ENCODE data around the gene RENBP.

Gene RENBP

GRCh38 chrX:153938226-153938786 is 6.1 kb downstream of the RENBP start:
- TF ChIP-seq EZH2 (IDR thresholded peaks at IDR 0.05) (no peak), POLR2AphosphoS5 (IDR thresholded peaks at IDR 0.05; ENCODE audit: borderline replicate concordance, low read depth, low read length) (no peak), FOXP2 (optimal IDR thresholded peaks at IDR 0.05; ENCODE audit: control extremely low read depth, extremely low read length, insufficient read depth) (no peak)
- H3K9ac ChIP-seq (ENCODE audit: insufficient read length) = no peak overlapping the region
- DNase-seq (ENCODE audit: low read depth, low spot score) = no peak

DNA sequence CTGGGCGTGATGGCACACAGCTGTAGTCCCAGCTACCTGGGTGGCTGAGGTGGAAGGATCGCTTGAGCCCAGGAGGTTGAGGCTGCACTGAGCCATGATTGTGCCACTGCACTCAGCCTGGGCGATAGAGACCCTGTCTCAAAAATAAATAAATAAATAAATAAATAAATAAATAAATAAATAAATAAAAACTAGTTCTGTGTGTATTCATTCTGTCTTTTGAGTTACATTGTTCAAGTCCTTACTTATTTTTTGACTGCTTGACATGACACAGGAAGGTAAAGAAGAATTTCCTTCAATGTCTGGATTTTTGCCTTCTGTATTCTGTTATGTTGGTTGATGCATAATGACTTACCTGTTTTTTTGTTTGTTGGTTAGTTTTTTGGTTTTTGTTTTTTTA is 7.4 kb downstream of the RENBP start:
- H3K9me3 ChIP-seq (ENCODE audit: low read depth, low read length) = no peaks in the 10 kb centered on the region
- TF ChIP-seq POLR2AphosphoS5 (IDR thresholded peaks at IDR 0.05; ENCODE audit: borderline replicate concordance, low read depth, low read length) = no peak
- no peak for TF ChIP-seq FOXP2 (optimal IDR thresholded peaks at IDR 0.05; ENCODE audit: control extremely low read depth, extremely low read length, insufficient read depth)
- TF ChIP-seq EZH2 (IDR thresholded peaks at IDR 0.05) = no peak
- no peak for DNase-seq (ENCODE audit: low read depth, low spot score)

More at GRCh38 chrX:153938226-153938786, 6.1 kb downstream of the RENBP start:
- Histone ChIP-seq H3K27ac (no peak overlapping the region), H3K4me3 (no peak overlapping the region), H3K9me3 (ENCODE audit: low read depth, low read length) (no peaks in the 10 kb centered on the region), H3K36me3 (ENCODE audit: insufficient read depth, low read length) (no peaks in the 10 kb centered on the region)

DNA sequence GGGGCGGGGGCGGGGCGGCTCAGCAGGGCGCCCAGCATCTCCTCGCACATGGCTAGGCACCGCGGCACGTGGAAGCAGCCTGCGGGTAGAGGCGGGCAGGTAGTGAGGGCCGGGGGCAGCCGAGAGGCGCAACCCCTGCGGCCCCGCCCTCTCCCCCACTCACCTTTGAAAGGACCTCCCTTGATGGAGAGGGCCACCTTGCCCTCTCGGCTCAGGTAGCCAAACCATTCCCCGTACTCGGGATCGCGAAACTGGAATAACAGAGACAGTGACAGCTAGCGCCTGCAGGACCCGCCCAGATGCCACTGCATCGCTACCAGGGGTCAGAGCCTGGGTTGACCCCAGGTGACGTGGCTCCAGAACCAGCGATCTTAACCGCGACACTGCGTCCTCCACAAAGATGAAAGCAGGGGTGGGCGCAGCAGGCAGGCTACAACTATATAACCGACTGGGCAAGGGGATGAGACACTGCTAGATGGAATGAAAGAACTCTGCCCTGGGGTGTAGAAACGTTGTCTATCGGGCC is 9.1 kb downstream of the RENBP start:
- no peaks in the 10 kb centered on the region for H3K9me3 ChIP-seq (ENCODE audit: low read depth, low read length)
- H3K9ac ChIP-seq (ENCODE audit: insufficient read length) = no peak overlapping the region
- DNase-seq (ENCODE audit: low read depth, low spot score) = no peak
- peak overlapping the region; percentile 60 for H3K4me3 ChIP-seq
- no peak overlapping the region for H3K27ac ChIP-seq
- TF ChIP-seq FOXP2 (optimal IDR thresholded peaks at IDR 0.05; ENCODE audit: control extremely low read depth, extremely low read length, insufficient read depth) (no peak), POLR2AphosphoS5 (IDR thresholded peaks at IDR 0.05; ENCODE audit: borderline replicate concordance, low read depth, low read length) (no peak), EZH2 (IDR thresholded peaks at IDR 0.05) (no peak)
- peaks cover 5% of the 10 kb centered on the region; the same call in 1 of the 2 replicates for H3K36me3 ChIP-seq (ENCODE audit: insufficient read depth, low read length)

More for the DNA sequence above, 7.4 kb downstream of the RENBP start:
- no peak overlapping the region for H3K27ac ChIP-seq
- no peak overlapping the region for H3K4me3 ChIP-seq
- H3K36me3 ChIP-seq (ENCODE audit: insufficient read depth, low read length) = peaks cover under 1% of the 10 kb centered on the region; the same call in 1 of the 2 replicates
- no peak overlapping the region for H3K9ac ChIP-seq (ENCODE audit: insufficient read length)

DNA sequence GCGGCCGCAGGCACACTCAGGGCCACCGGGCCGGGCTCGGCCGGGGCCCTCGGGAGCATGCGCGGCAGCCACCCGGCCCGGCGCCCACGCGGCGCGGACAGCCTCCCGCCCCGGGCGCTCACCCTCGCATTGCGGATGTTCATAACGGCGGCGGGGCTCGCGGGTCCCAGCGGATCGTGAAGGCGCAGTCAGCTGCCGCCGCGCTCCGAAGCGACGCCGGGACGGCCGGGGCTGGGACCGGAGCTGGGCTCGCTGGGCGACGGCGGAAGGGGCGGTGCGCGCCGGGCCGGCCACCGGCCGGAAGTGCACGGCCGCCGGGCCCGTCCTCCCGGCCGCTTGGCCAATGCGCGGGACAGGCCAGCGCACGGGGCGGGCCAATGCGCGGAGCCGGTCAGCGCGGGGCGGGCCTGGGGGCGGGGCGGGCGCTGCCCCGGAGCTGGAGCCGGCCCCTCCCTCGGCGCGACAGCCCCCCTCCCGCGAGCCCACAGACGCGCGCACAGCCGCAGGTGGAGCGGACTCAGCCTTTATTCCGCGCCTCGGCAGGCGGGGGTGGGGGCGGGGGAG is 9.6 kb downstream of the RENBP start, which contains the start of gene NAA10:
Gene NAA10, minus strand, starts transcription at position 276 of the 564 bp plus-strand sequence. Its CDS starts 133 bp downstream, at position 143.
- DNase-seq (ENCODE audit: low read depth, low spot score) = no peak
- peak within 1 kb of the TSS; percentile 50 for H3K27ac ChIP-seq

DNA sequence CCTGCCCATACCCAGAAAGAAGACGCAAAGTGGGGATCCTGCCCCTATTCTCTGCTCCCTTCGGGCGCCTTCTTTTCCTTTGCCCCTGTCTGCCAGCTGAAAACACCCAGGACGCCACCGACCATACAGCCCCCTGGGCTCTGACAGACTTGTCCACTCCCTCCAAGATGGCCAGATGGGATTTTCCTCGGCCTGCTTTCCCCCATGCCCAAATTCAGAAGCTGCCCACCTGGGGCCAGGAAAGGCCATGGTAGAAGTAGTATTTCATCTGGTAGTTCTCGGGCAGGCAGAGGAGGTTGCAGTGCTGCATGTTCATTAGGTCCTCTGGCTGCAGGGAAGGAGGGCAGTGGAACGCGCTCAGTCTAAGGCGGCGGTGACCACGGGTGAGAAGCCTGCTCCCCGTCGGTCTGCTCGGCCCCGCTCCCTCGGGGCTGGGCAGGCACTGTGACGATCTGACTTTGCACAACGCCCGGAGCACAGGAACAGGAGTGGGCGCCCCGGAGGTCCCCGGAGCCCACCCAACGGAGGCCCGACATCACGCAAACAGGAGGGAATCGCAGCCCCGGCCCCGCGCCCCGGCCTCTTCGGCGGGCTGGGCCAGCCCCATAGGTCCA is 10.2 kb downstream of the RENBP start:
- H3K27ac ChIP-seq = peak overlapping the region; percentile 50
- no peak for DNase-seq (ENCODE audit: low read depth, low spot score)
- no peaks in the 10 kb centered on the region for H3K9me3 ChIP-seq (ENCODE audit: low read depth, low read length)
- H3K9ac ChIP-seq (ENCODE audit: insufficient read length) = peak overlapping the region; percentile 68
- peaks cover 5% of the 10 kb centered on the region; the same call in 1 of the 2 replicates for H3K36me3 ChIP-seq (ENCODE audit: insufficient read depth, low read length)
- TF ChIP-seq FOXP2 (optimal IDR thresholded peaks at IDR 0.05; ENCODE audit: control extremely low read depth, extremely low read length, insufficient read depth) (no peak), POLR2AphosphoS5 (IDR thresholded peaks at IDR 0.05; ENCODE audit: borderline replicate concordance, low read depth, low read length) (no peak), EZH2 (IDR thresholded peaks at IDR 0.05) (no peak)
- peak overlapping the region; percentile 76 for H3K4me3 ChIP-seq

More for the DNA sequence above, 9.6 kb downstream of the RENBP start, which contains the start of gene NAA10:
- Histone ChIP-seq H3K36me3 (ENCODE audit: insufficient read depth, low read length) (peaks cover 5% of the 10 kb centered on the region; the same call in 1 of the 2 replicates), H3K9me3 (ENCODE audit: low read depth, low read length) (no peaks in the 10 kb centered on the region), H3K4me3 (peak within 1 kb of the TSS; percentile 76), H3K9ac (ENCODE audit: insufficient read length) (peak within 1 kb of the TSS; percentile 68)
- TF ChIP-seq EZH2 (IDR thresholded peaks at IDR 0.05) (no peak), POLR2AphosphoS5 (IDR thresholded peaks at IDR 0.05; ENCODE audit: borderline replicate concordance, low read depth, low read length) (peak; percentile 22; the same call in 1 of the 2 replicates), FOXP2 (optimal IDR thresholded peaks at IDR 0.05; ENCODE audit: control extremely low read depth, extremely low read length, insufficient read depth) (no peak)

- Histone ChIP-seq H3K27ac (no peak overlapping the region), H3K4me3 (peak overlapping the region; percentile 76), H3K9ac (ENCODE audit: insufficient read length) (peak overlapping the region; percentile 68), H3K36me3 (ENCODE audit: insufficient read depth, low read length) (peaks cover 5% of the 10 kb centered on the region; the same call in 1 of the 2 replicates), H3K9me3 (ENCODE audit: low read depth, low read length) (no peaks in the 10 kb centered on the region)
- TF ChIP-seq FOXP2 (optimal IDR thresholded peaks at IDR 0.05; ENCODE audit: control extremely low read depth, extremely low read length, insufficient read depth) = no peak
- no peak for DNase-seq (ENCODE audit: low read depth, low spot score)
Observed at GRCh38 chrX:153933748-153934147, 10.7 kb downstream of the RENBP start.

- Histone ChIP-seq H3K9ac (ENCODE audit: insufficient read length) (no peak overlapping the region), H3K36me3 (ENCODE audit: insufficient read depth, low read length) (peaks cover 5% of the 10 kb centered on the region; the same call in 1 of the 2 replicates), H3K4me3 (no peak overlapping the region), H3K27ac (no peak overlapping the region), H3K9me3 (ENCODE audit: low read depth, low read length) (no peaks in the 10 kb centered on the region)
- no peak for TF ChIP-seq EZH2 (IDR thresholded peaks at IDR 0.05)
- TF ChIP-seq POLR2AphosphoS5 (IDR thresholded peaks at IDR 0.05; ENCODE audit: borderline replicate concordance, low read depth, low read length) = no peak
- no peak for TF ChIP-seq FOXP2 (optimal IDR thresholded peaks at IDR 0.05; ENCODE audit: control extremely low read depth, extremely low read length, insufficient read depth)
- DNase-seq (ENCODE audit: low read depth, low spot score) = no peak
Observed at GRCh38 chrX:153932220-153932915, 12.1 kb downstream of the RENBP start.

GRCh38 chrX:153931748-153932147 is 12.7 kb downstream of the RENBP start:
- no peak for DNase-seq (ENCODE audit: low read depth, low spot score)
- H3K9ac ChIP-seq (ENCODE audit: insufficient read length) = no peak overlapping the region
- peaks cover 5% of the 10 kb centered on the region; the same call in 1 of the 2 replicates for H3K36me3 ChIP-seq (ENCODE audit: insufficient read depth, low read length)
- TF ChIP-seq FOXP2 (optimal IDR thresholded peaks at IDR 0.05; ENCODE audit: control extremely low read depth, extremely low read length, insufficient read depth) = no peak
- TF ChIP-seq POLR2AphosphoS5 (IDR thresholded peaks at IDR 0.05; ENCODE audit: borderline replicate concordance, low read depth, low read length) = no peak
- no peak for TF ChIP-seq EZH2 (IDR thresholded peaks at IDR 0.05)
- no peaks in the 10 kb centered on the region for H3K9me3 ChIP-seq (ENCODE audit: low read depth, low read length)
- H3K4me3 ChIP-seq = no peak overlapping the region
- no peak overlapping the region for H3K27ac ChIP-seq
